DND-41 (cell line): Measurements from ENCODE around the gene MAP4.

ENCODE experiments used
- CTCF ChIP-seq: IDR thresholded peaks from 2 replicates; pipeline ENCODE4 v1.5.1; 2012; ENCODE audit warnings: borderline replicate concordance, low read length, moderate library complexity, mild to moderate bottlenecking; ENCODE audit not compliant: poor library complexity, severe bottlenecking; ENCODE audit errors: extremely low read depth
- EZH2 ChIP-seq: IDR thresholded peaks from 3 replicates; pipeline ENCODE4 v1.6.1; 2012; ENCODE audit warnings: borderline replicate concordance, low read depth, mild to moderate bottlenecking, moderate library complexity, low read length, inconsistent platforms; ENCODE audit not compliant: severe bottlenecking

- TF ChIP-seq EZH2 (no peak), CTCF (no peak)
Measured at GRCh38 chr3:48015431-48016180, 610 bp downstream of the MAP4 start.
